ENCODE results near the gene GZMM. TPM values are rescaled to one million over a fixed set of nuclear protein-coding genes. Genes with fewer than 3 reads are reported as not detected.

Gene GZMM
- total RNA-seq, 2 donors from 2014 or later = 0.54 TPM; not detected in 1

- Histone ChIP-seq H3K27me3 (replicated peaks; ENCODE audit: insufficient read depth) (no peaks in the 10 kb centered on the region), H3K9me3 (no peaks in the 10 kb centered on the region), H3K36me3 (no peaks in the 10 kb centered on the region), H3K4me3 (no peak overlapping the region), H3K27ac (no peak overlapping the region), H3K4me1 (ENCODE audit: control insufficient read depth in 1 of 2, low read depth in 2 of 2) (no peaks in the 10 kb centered on the region)
- TF ChIP-seq, protein P1, sequence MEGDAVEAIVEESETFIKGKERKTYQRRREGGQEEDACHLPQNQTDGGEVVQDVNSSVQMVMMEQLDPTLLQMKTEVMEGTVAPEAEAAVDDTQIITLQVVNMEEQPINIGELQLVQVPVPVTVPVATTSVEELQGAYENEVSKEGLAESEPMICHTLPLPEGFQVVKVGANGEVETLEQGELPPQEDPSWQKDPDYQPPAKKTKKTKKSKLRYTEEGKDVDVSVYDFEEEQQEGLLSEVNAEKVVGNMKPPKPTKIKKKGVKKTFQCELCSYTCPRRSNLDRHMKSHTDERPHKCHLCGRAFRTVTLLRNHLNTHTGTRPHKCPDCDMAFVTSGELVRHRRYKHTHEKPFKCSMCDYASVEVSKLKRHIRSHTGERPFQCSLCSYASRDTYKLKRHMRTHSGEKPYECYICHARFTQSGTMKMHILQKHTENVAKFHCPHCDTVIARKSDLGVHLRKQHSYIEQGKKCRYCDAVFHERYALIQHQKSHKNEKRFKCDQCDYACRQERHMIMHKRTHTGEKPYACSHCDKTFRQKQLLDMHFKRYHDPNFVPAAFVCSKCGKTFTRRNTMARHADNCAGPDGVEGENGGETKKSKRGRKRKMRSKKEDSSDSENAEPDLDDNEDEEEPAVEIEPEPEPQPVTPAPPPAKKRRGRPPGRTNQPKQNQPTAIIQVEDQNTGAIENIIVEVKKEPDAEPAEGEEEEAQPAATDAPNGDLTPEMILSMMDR (IDR thresholded peaks at IDR 0.05) = no peak
- ATAC-seq (ENCODE audit: insufficient number of reproducible peaks, low FRiP score, low read depth) (no peak), DNase-seq (ENCODE audit: low spot score) (no peak)
Measured at GRCh38 chr19:556611-557382, 12.9 kb downstream of the GZMM start.

GRCh38 chr19:558770-559439, 15.1 kb downstream of the GZMM start:
- Histone ChIP-seq H3K9me3 (no peaks in the 10 kb centered on the region), H3K27me3 (replicated peaks; ENCODE audit: insufficient read depth) (no peaks in the 10 kb centered on the region), H3K36me3 (no peaks in the 10 kb centered on the region), H3K4me3 (no peak overlapping the region), H3K4me1 (ENCODE audit: control insufficient read depth in 1 of 2, low read depth in 2 of 2) (no peaks in the 10 kb centered on the region), H3K27ac (no peak overlapping the region)
- ATAC-seq (ENCODE audit: insufficient number of reproducible peaks, low FRiP score, low read depth) (no peak), DNase-seq (ENCODE audit: low spot score) (no peak)
- TF ChIP-seq, protein P1 (IDR thresholded peaks at IDR 0.05) = no peak

DNA sequence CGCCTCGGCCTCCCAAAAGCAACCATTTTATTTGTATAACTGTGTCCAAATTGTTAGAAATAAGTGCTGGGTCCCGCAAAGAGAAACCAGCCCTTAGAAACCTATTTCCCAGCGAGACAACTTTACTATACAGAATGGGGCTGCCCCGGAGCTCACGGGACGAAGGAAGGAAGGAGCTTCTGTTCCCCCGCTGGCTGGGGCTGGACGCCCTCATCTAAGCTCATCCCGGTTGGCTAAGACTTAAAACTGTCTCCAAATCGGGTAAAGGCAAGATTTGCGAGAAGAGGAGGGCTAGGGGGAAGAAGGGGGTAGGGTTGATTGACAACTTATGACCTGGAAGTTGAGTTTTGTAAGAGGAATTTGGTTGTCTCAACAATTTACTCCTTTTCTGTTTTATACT, 16.3 kb downstream of the GZMM start:
- ATAC-seq (ENCODE audit: insufficient number of reproducible peaks, low FRiP score, low read depth) (no peak), DNase-seq (ENCODE audit: low spot score) (no peak)
- Histone ChIP-seq H3K27ac (no peak overlapping the region), H3K27me3 (replicated peaks; ENCODE audit: insufficient read depth) (no peaks in the 10 kb centered on the region), H3K4me1 (ENCODE audit: control insufficient read depth in 1 of 2, low read depth in 2 of 2) (no peaks in the 10 kb centered on the region), H3K36me3 (no peaks in the 10 kb centered on the region), H3K9me3 (no peaks in the 10 kb centered on the region), H3K4me3 (no peak overlapping the region)
- TF ChIP-seq, protein P1 (IDR thresholded peaks at IDR 0.05) = no peak

GRCh38 chr19:566403-566802, 22.6 kb downstream of the GZMM start:
- DNase-seq (ENCODE audit: low spot score) = no peak
- no peaks in the 10 kb centered on the region for H3K9me3 ChIP-seq
- no peak overlapping the region for H3K27ac ChIP-seq
- no peaks in the 10 kb centered on the region for H3K27me3 ChIP-seq (replicated peaks; ENCODE audit: insufficient read depth)
- TF ChIP-seq, protein P1 (IDR thresholded peaks at IDR 0.05) = no peak
- peaks cover 0 to 5% of the 10 kb centered on the region in 2 donors for H3K4me1 ChIP-seq (ENCODE audit: control insufficient read depth in 1 of 2, low read depth in 2 of 2)
- no peak overlapping the region for H3K4me3 ChIP-seq
- no peaks in the 10 kb centered on the region for H3K36me3 ChIP-seq
- ATAC-seq (ENCODE audit: insufficient number of reproducible peaks, low FRiP score, low read depth) = no peak

DNA sequence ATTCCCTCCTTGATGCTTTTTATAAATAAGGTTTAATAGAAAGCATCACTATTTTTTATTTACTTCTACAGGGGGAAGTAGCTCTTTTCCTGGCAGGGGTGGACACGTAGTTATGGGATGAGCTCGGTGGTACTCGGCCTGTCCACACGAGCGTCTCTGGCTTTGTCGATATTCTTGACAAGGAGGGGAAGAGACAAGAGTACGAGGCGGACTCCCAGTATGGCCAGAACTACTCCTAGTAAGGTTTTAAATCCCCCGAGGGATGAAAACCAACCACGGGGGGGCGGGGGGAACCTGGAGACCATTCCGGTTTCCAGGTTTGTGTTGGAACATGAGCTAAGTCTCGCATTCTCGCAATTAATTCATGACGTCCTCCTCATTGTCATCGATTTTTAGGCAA, 23.0 kb downstream of the GZMM start:
- TF ChIP-seq, protein P1 (IDR thresholded peaks at IDR 0.05) = no peak
- H3K4me1 ChIP-seq (ENCODE audit: control insufficient read depth in 1 of 2, low read depth in 2 of 2) = peaks cover 0 to 8% of the 10 kb centered on the region in 2 donors
- no peaks in the 10 kb centered on the region for H3K9me3 ChIP-seq
- no peaks in the 10 kb centered on the region for H3K27me3 ChIP-seq (replicated peaks; ENCODE audit: insufficient read depth)
- H3K27ac ChIP-seq = no peak overlapping the region
- no peak for DNase-seq (ENCODE audit: low spot score)
- no peak overlapping the region for H3K4me3 ChIP-seq
- no peak for ATAC-seq (ENCODE audit: insufficient number of reproducible peaks, low FRiP score, low read depth)
- H3K36me3 ChIP-seq = no peaks in the 10 kb centered on the region
